Mesodermal cell (in vitro differentiated cells): Measurements from ENCODE around the gene HSFX3.
"Not testable (repeated sequence)": the region's sequence is repeated elsewhere in the genome, so short reads cannot be mapped to it uniquely, and the experiment has no call there.

ENCODE experiments used
- H3K27ac ChIP-seq: 2 replicates; pipeline ENCODE4 v1.7.0; 2013; ENCODE audit warnings: mild to moderate bottlenecking, low read depth, low read length, moderate library complexity; ENCODE audit not compliant: severe bottlenecking
- H3K36me3 ChIP-seq: 2 replicates; pipeline ENCODE4 v1.7.1; 2013; ENCODE audit warnings: mild to moderate bottlenecking, low read length, moderate library complexity; ENCODE audit not compliant: control insufficient read depth, insufficient read depth
- H3K4me1 ChIP-seq: one replicate; pipeline ENCODE4 v1.7.1; 2013; ENCODE audit warnings: mild to moderate bottlenecking, low read length; ENCODE audit not compliant: insufficient read depth, control insufficient read depth, poor library complexity, severe bottlenecking
- H3K4me3 ChIP-seq: 2 replicates; pipeline ENCODE4 v1.7.0; 2013; ENCODE audit warnings: low read length, control low read depth, mild to moderate bottlenecking; ENCODE audit not compliant: insufficient read depth, poor library complexity, severe bottlenecking; ENCODE audit errors: extremely low read depth
- H3K9me3 ChIP-seq: 2 replicates; pipeline ENCODE4 v1.7.1; 2013; ENCODE audit warnings: mild to moderate bottlenecking, low read length, moderate library complexity; ENCODE audit not compliant: control insufficient read depth
- WGBS, 2 experiments: methylation state at CpG; one replicate each; pipeline ENCODE4 v1.1.5; 2013; ENCODE audit warnings: missing lambda C conversion rate in 2 of 2; ENCODE audit not compliant: insufficient coverage in 2 of 2; 5-methylcytosine and 5-hydroxymethylcytosine counted together

HSFX3 gene

GRCh38 chrX:149569770-149570169, 20.0 kb upstream of the HSFX3 start:
- Histone ChIP-seq H3K4me1 (peaks cover 9% of the 10 kb centered on the region), H3K36me3 (no peaks in the 10 kb centered on the region), H3K9me3 (no peaks in the 10 kb centered on the region), H3K4me3 (no peak overlapping the region), H3K27ac (no peak overlapping the region)
- 94% methylated on average over 2 of the region's 2 CpGs; no CpG with 5 or more reads in 1 of the 2 experiments for WGBS, 2 experiments

GRCh38 chrX:149568701-149569296, 19.1 kb upstream of the HSFX3 start:
- peaks cover 9% of the 10 kb centered on the region for H3K4me1 ChIP-seq
- no peak overlapping the region for H3K4me3 ChIP-seq
- H3K27ac ChIP-seq: no peak overlapping the region
- 100% methylated on average over 1 to 2 of the region's 5 CpGs for WGBS, 2 experiments
- H3K36me3 ChIP-seq: no peaks in the 10 kb centered on the region
- H3K9me3 ChIP-seq: no peaks in the 10 kb centered on the region

GRCh38 chrX:149567621-149568417, 18.1 kb upstream of the HSFX3 start:
- H3K27ac ChIP-seq: no peak overlapping the region
- no peak overlapping the region for H3K4me3 ChIP-seq
- H3K36me3 ChIP-seq: no peaks in the 10 kb centered on the region
- WGBS, 2 experiments: 100% methylated on average over 2 of the region's 7 CpGs; no CpG with 5 or more reads in 1 of the 2 experiments
- H3K4me1 ChIP-seq: peaks cover 7% of the 10 kb centered on the region
- no peaks in the 10 kb centered on the region for H3K9me3 ChIP-seq

- WGBS, 2 experiments: no CpG with 5 or more reads among the region's 4 CpGs
- H3K9me3 ChIP-seq: no peaks in the 10 kb centered on the region
- no peaks in the 10 kb centered on the region for H3K36me3 ChIP-seq
- H3K27ac ChIP-seq: no peak overlapping the region
- no peak overlapping the region for H3K4me3 ChIP-seq
- H3K4me1 ChIP-seq: no peaks in the 10 kb centered on the region
Measured at GRCh38 chrX:149563359-149563758, 13.6 kb upstream of the HSFX3 start.

GRCh38 chrX:149555251-149555650, 5.5 kb upstream of the HSFX3 start:
- not testable (repeated sequence) for H3K27ac ChIP-seq, H3K4me1 ChIP-seq, H3K36me3 ChIP-seq, H3K4me3 ChIP-seq, H3K9me3 ChIP-seq
- no CpG with 5 or more reads among the region's 4 CpGs for WGBS, 2 experiments

GRCh38 chrX:149551939-149552248, 2.2 kb upstream of the HSFX3 start:
- H3K9me3 ChIP-seq, H3K4me1 ChIP-seq, H3K4me3 ChIP-seq, H3K27ac ChIP-seq, H3K36me3 ChIP-seq: not testable (repeated sequence)
- no CpG with 5 or more reads among the region's 6 CpGs for WGBS, 2 experiments

- no CpG with 5 or more reads among the region's 4 CpGs for WGBS, 2 experiments
- not testable (repeated sequence) for H3K36me3 ChIP-seq, H3K4me1 ChIP-seq, H3K9me3 ChIP-seq, H3K4me3 ChIP-seq, H3K27ac ChIP-seq
Measured at GRCh38 chrX:149551245-149551938, 1.7 kb upstream of the HSFX3 start.

GRCh38 chrX:149550454-149550853, 730 bp upstream of the HSFX3 start:
- H3K36me3 ChIP-seq, H3K9me3 ChIP-seq, H3K4me1 ChIP-seq, H3K27ac ChIP-seq, H3K4me3 ChIP-seq: not testable (repeated sequence)
- no CpG with 5 or more reads among the region's 1 CpG for WGBS, 2 experiments

GRCh38 chrX:149547782-149548181, 1.9 kb downstream of the HSFX3 start:
- not testable (repeated sequence) for H3K9me3 ChIP-seq, H3K27ac ChIP-seq, H3K4me3 ChIP-seq, H3K36me3 ChIP-seq, H3K4me1 ChIP-seq
- WGBS, 2 experiments: no CpG with 5 or more reads among the region's 3 CpGs

- H3K9me3 ChIP-seq, H3K27ac ChIP-seq, H3K4me1 ChIP-seq, H3K36me3 ChIP-seq, H3K4me3 ChIP-seq: not testable (repeated sequence)
- no CpG with 5 or more reads among the region's 1 CpG for WGBS, 2 experiments
Measured at GRCh38 chrX:149546962-149547361, 2.8 kb downstream of the HSFX3 start.
